MV-4-11 (cell line): Measurements from ENCODE around the gene SLC7A8.

Experiments used
- DNase-seq: peaks from one replicate; lab custom pipeline; 2025; lab: John Stamatoyannopoulos, UW

The SLC7A8 gene

GRCh38 chr14:23129759-23130316 is 53.6 kb downstream of the SLC7A8 start:
- no peak for DNase-seq

DNA sequence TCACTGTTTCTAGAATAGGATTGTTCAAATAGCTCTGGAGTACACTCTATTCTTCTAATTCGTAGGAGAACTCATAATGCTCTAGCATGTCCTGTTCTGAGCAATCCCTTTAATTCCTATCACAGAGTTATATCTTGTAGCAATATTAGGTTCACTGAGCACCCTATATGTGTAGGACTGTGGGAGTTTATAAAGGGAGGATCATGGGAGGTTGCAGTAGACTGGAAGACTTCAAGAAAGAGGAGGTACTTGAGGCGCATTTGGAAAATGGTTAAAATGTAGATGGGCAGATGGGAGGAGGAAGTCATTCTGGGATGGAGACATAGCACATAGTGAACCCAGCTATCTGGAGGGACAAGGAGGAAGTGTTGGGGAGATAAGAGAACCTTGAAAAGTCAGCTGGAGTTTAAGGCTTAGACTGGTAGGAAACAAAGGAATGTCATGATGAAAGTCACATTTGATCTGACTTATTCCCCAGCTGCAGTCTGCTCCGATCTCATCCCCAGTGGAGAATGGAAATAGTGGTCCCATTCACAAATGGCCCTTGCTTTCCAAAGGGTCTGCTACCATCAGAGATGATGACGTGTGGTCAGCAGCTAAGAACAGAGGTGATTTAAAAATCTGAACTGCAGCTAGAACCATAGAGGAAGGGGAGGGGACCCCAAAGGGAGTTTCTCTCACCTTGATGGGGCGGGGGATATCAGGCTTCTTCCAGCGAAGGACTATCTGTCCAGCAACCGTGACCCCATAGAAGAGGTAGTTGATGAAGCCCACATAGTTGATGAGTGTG is 54.3 kb downstream of the SLC7A8 start:
- DNase-seq = no peak

DNA sequence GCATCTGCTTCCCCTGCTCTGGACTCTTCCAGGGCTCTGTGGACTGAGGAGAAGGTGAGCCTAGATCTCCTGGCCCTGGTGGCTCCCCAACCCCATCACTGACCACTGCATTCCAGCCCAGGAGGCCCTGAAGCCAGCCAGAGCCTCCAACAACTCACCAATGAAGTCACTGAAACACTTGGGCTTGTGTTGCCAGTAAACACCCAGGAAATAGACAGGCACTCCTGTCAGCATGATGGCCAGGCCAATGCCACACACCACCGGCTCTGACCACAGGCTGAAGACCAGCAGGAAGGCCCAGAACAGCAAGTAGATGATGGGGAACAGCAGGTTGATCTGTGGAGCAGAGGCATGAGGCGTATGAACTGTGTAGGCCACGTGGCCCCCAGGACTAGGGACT is 55.6 kb downstream of the SLC7A8 start:
- no peak for DNase-seq

GRCh38 chr14:23126548-23127278 is 56.7 kb downstream of the SLC7A8 start:
- no peak for DNase-seq

GRCh38 chr14:23125933-23126524 is 57.4 kb downstream of the SLC7A8 start:
- no peak for DNase-seq

DNA sequence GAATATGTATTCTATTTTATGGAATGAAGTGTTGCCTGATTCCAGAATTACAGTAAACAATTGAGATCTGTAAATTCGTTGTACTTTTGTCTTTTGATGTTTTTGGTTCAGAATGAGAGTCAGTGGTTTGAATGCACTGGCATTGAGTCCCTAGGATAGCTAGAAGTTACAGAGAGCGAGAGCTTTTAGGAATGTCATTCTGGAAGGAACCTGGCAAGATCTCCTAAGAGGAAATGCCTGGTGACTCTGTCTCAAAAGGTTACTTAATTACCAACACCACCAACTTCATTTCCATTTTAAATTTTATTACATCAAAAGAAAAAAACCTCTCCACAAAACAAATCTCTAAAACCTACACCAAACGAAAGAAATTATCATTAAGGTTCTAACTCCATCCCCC is 58.4 kb downstream of the SLC7A8 start:
- no peak for DNase-seq

GRCh38 chr14:23124337-23124954 is 59.0 kb downstream of the SLC7A8 start:
- DNase-seq = no peak

DNA sequence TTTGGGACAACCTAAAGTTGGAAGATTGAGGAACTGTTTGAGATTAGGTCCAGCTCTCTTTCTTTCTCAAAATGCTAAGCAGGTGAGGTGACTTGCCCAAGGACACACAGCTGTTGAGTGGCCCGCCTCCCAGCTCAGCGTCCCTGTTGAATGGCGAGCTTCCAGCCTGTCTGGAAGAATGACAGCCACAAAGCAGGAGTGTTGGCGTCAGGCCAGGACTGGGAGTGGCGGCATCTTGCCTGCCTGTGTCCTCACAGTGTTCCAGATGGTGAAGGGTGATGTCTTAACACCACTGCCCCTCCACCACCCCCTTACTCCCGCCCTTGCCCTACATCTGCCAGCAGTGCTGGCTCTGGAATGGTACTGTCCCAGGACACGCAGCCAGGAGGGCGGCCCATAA is 60.0 kb downstream of the SLC7A8 start:
- no peak for DNase-seq

DNA sequence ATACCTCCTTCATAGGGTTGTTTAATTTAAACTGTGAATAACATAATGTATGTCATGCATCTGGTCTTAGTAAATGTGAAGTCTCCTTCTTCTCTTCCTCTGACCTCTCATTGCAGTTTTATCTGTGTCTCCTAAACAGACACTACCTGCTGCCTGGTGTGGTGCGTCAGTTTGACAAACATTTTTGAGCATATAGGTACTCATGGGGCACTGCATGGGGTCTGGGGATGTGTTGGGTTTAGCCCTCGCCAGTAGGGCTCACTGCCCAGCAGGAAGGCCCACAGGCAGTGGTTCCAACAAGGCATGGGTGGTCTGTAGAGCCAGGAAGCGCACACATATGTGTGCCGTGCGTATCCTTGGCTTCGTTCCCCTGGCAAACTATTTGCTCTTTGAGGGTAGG is 61.4 kb downstream of the SLC7A8 start:
- no peak for DNase-seq

DNA sequence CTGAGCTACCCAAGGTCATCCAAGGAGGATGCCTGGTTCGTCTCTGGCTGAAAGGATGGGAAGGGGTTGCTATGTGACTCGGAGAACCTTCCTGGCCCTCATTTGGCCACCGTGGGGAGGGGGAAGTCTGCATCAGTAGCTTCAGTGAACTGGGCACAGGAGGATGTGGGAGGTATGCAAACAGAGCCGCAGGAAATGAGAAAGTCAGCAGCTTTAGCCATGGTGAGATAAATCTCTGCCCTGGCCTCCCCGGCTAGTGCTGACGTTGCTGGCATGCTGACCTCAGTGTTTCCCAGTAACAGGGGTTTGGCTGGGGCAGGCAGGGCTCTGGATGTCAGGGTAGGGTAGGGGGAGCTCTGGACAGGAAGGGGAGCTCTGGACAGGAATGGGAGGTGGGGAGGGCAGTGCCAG is 62.1 kb downstream of the SLC7A8 start:
- DNase-seq = no peak

- DNase-seq = peak; percentile 83
Measured at GRCh38 chr14:23120541-23121251, 62.8 kb downstream of the SLC7A8 start.

DNA sequence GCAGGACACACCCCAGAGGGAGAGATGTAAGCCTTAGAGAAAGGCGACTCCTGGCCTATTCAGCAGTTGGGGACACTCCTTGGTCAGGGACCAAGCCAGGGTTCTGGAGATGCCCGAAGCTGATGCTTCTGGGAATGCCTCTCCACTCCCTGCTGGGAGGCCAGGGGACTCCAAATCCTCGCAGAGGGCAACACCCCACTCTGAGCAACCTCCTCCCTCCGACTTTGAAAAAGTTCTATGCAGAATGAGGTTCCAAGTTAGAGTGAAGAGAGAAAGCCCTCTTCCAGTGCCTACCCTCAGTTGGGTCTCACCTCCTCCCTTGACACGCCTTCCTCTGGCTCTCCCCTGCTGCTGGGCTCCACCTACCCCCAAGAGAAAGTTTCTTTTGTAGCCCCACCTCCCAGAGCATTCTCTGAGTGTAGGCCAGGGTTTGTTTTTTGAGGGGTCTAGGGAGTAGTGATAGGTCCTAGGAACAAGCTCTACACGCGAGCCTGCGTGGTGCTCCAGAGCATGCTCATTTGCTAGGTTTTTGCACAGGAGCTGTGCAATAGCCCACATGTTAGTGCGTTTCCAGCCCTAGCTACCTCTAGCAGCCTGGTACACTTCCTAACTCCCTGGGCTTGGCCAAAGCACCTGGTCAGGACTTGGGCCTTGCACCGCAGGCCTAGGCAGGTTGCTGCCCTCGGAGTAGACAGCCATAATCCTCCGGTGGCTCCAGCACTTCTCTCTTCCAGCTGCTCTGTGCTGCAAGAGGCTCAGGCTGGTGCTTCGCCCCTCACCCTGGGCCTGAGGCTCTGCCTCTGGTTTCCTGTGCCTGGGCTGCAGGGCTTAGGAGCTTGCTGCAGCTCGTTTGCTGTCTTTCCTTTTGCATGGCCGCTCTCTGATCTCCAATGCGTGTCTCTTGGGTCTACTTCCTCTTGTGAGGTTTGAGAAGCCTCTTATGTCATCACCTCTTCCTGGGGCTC is 63.8 kb downstream of the SLC7A8 start:
- DNase-seq = peak; percentile 97

DNA sequence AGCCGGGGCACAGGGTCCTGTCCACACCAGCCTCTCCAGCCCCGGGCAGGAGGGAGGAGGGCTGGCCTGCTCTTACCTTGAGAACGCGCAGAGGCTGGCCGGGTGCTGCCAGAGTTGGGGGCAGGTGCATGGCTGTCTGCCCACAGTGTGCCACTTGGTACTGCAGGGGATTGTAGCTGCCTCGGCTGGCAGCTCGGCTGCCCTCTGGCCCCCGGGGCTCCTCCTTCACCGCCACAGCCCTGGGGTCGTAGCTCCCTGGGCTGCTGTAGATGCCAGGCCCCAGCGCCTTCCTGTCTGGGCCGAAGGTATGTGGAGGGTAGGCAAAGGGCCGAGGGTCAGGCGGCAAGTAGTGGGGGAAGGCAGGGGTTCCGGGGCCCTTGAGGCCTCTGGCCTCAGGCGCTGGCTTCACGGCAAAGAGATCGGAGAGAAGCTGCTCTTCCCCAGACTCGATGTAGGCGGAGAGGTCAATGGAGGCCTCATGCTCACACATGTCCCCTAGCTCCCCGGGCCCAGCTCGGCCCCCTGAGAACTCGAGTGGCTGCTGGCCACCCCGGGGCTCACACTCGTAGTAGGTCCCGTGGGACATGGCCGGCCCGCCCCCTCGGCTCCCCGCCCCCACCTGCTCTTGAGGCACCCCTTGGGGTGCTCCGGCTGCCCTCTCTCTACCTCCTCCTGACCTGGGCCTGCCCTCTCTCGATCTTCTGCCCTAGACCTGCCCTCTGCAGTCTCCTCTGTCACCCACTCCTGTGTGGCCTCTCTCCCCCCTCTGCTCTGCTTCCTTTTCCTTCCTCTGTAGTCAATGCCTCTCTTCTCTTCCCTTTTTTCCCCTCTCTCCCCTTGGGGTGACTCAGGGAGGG is 64.7 kb downstream of the SLC7A8 start, which contains the start of gene CEBPE:
CEBPE (minus strand) TSS at position 750 of the 857 bp plus-strand sequence; CDS start at position 586, 164 bp downstream.
- peak; percentile 72 for DNase-seq

DNA sequence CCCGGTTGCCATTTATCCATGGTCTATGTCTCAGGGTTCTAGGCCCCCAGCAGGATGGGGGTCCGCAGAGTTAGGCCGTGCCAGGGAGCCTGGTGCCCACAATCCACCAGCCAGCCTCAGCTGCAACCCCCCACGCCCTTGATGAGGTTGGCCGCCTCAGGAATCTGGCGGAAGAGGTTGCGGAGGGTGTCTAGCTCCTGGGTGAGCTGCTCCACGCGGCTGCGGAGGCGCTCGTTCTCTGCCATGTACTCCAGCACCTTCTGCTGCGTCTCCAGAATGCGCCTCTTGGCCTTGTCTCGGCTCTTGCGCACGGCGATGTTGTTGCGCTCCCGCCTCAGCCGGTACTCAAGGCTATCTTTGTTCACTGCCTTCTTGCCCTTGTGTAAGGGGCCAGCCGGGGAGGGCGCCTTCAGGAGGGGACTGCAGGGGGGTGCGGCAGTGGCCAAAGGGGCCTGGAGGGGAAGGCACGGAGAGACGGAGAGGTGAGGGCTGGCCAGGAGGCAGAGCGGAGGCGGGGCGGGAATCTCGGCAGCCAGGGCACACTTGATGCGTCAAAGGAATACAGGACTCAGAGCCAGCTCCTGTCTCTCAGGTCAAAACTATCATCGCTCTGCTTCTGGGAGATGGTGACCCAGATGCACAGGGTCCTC is 66.0 kb downstream of the SLC7A8 start:
- DNase-seq = no peak

GRCh38 chr14:23115918-23116317 is 67.5 kb downstream of the SLC7A8 start:
- DNase-seq = no peak

GRCh38 chr14:23115039-23115731 is 68.3 kb downstream of the SLC7A8 start:
- DNase-seq = peak; percentile 71

- DNase-seq = no peak
Measured at GRCh38 chr14:23114669-23115038, 68.8 kb downstream of the SLC7A8 start.

DNA sequence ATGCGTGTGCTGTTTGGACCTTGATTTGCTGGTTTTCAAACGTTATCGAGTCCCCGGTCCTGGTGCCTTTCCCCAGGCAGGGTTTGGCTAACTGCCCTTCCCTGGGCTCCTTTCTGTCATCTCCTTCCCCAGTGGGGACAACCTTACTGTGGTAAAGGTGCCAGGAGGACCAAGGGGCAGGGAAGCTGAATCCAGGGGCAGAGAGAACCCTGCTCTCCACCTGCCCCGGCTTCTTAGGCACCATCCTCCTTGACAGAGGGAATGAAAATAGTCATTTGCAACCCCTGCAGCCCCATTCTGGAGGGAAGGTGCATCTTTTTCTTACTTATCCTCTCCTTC is 69.4 kb downstream of the SLC7A8 start:
- no peak for DNase-seq
